OCI-LY3 (cell line): Measurements from ENCODE around the gene RAX2.
A peak's percentile ranks its signal among the peaks of the same experiment; 100 is the strongest.
"Not testable (repeated sequence)": the region's sequence is repeated elsewhere in the genome, so short reads cannot be mapped to it uniquely, and the experiment has no call there.

ENCODE experiments used
- H2AFZ ChIP-seq: fragments of 200-600, 300-600 bp; shearing (Covaris generic); 2 replicates; pipeline ENCODE4 v1.6.0; 2014; ENCODE audit warnings: antibody characterized with exemption, low read depth, low read length
- H3K27ac ChIP-seq: fragments of 200-600, 300-600 bp; sonication (generic); 2 replicates; pipeline ENCODE4 v1.5.1; 2014; ENCODE audit warnings: mild to moderate bottlenecking, low read length, moderate library complexity, mixed read lengths
- H3K27me3 ChIP-seq: fragments of 200-600, 300-600 bp; sonication (generic); 2 replicates; pipeline ENCODE4 v1.6.1; 2014; ENCODE audit warnings: low read depth, low read length, mixed read lengths
- H3K36me3 ChIP-seq: fragments of 200-600, 300-600 bp; sonication (generic); replicated peaks from 2 replicates; pipeline ENCODE3; 2014; ENCODE audit warnings: low read depth, low read length, mixed read lengths
- H3K4me1 ChIP-seq: fragments of 300-600, 200-600 bp; sonication (generic); 2 replicates; pipeline ENCODE4 v1.6.1; 2014; ENCODE audit warnings: low read length, mixed read lengths
- H3K4me2 ChIP-seq: fragments of 200-600, 300-600 bp; sonication (generic); 2 replicates; pipeline ENCODE4 v1.6.1; 2014; ENCODE audit warnings: low read length, mixed read lengths
- H3K4me3 ChIP-seq: fragments of 300-600, 200-600 bp; sonication (generic); 2 replicates; pipeline ENCODE4 v1.5.1; 2014; ENCODE audit warnings: antibody characterized with exemption, mild to moderate bottlenecking, low read length, moderate library complexity
- H3K79me2 ChIP-seq: fragments of 300-600, 200-600 bp; shearing (Covaris generic); 2 replicates; pipeline ENCODE4 v1.6.1; 2014; ENCODE audit warnings: mild to moderate bottlenecking, low read length, mixed read lengths
- H3K9ac ChIP-seq: fragments of 300-600, 200-600 bp; shearing (Covaris generic); 2 replicates; pipeline ENCODE4 v1.6.0; 2014; ENCODE audit warnings: mild to moderate bottlenecking, low read length, moderate library complexity
- H3K9me3 ChIP-seq: fragments of 200-600, 300-600 bp; shearing (Covaris generic); 2 replicates; pipeline ENCODE4 v1.6.1; 2014; ENCODE audit warnings: low read length, mixed read lengths; ENCODE audit not compliant: insufficient read depth
- H4K20me1 ChIP-seq: fragments of 200-600, 300-600 bp; sonication (generic); 2 replicates; pipeline ENCODE4 v1.6.1; 2016; ENCODE audit warnings: low read length, mixed read lengths; ENCODE audit not compliant: insufficient read depth
- CTCF ChIP-seq: fragments of 200-600, 300-600 bp; sonication (generic); IDR thresholded peaks from 2 replicates; pipeline ENCODE4 v1.5.1; 2014; ENCODE audit warnings: antibody characterized with exemption, low read length, low read depth
- EZH2phosphoT487 ChIP-seq: fragments of 200-600 bp; shearing (Covaris generic); IDR thresholded peaks from 2 replicates; pipeline ENCODE4 v1.6.1; 2018; ENCODE audit warnings: antibody characterized with exemption, mixed run types, low read depth

Gene RAX2

GRCh38 chr19:3760871-3761361 lies 11.1 kb downstream of the RAX2 start:
- peak overlapping the region; percentile 70 for H3K27ac ChIP-seq
- H3K27me3 ChIP-seq = no peaks in the 10 kb centered on the region
- TF ChIP-seq EZH2phosphoT487 = no peak
- TF ChIP-seq CTCF = no peak
- H3K36me3 ChIP-seq = peaks cover 13% of the 10 kb centered on the region
- peak overlapping the region; percentile 84 for H3K4me2 ChIP-seq
- H3K79me2 ChIP-seq = peaks cover 38% of the 10 kb centered on the region
- no peaks in the 10 kb centered on the region for H3K9me3 ChIP-seq
- peak overlapping the region; percentile 97 for H3K9ac ChIP-seq
- H2AFZ ChIP-seq = peak overlapping the region; percentile 48
- H4K20me1 ChIP-seq = no peaks in the 10 kb centered on the region
- peak overlapping the region; percentile 96 for H3K4me3 ChIP-seq
- H3K4me1 ChIP-seq = peaks cover 7% of the 10 kb centered on the region

- peaks cover 7% of the 10 kb centered on the region for H3K4me1 ChIP-seq
- TF ChIP-seq CTCF (no peak), EZH2phosphoT487 (no peak)
- H3K9ac ChIP-seq = no peak overlapping the region
- H3K27ac ChIP-seq = no peak overlapping the region
- peaks cover 13% of the 10 kb centered on the region for H3K36me3 ChIP-seq
- peaks cover 41% of the 10 kb centered on the region for H3K79me2 ChIP-seq
- H2AFZ ChIP-seq = no peak overlapping the region
- no peaks in the 10 kb centered on the region for H4K20me1 ChIP-seq
- no peak overlapping the region for H3K4me2 ChIP-seq
- no peak overlapping the region for H3K4me3 ChIP-seq
- H3K27me3 ChIP-seq = no peaks in the 10 kb centered on the region
- H3K9me3 ChIP-seq = no peaks in the 10 kb centered on the region
Observed at GRCh38 chr19:3759482-3760254, 12.4 kb downstream of the RAX2 start.

- H3K9ac ChIP-seq, H4K20me1 ChIP-seq, H3K27me3 ChIP-seq, H3K27ac ChIP-seq, H2AFZ ChIP-seq, H3K4me1 ChIP-seq, H3K4me3 ChIP-seq, H3K9me3 ChIP-seq, H3K4me2 ChIP-seq: not testable (repeated sequence)
- Histone ChIP-seq H3K36me3 (peaks cover 16% of the 10 kb centered on the region), H3K79me2 (peaks cover 37% of the 10 kb centered on the region)
Observed at GRCh38 chr19:3758297-3758696, 13.7 kb downstream of the RAX2 start.

DNA sequence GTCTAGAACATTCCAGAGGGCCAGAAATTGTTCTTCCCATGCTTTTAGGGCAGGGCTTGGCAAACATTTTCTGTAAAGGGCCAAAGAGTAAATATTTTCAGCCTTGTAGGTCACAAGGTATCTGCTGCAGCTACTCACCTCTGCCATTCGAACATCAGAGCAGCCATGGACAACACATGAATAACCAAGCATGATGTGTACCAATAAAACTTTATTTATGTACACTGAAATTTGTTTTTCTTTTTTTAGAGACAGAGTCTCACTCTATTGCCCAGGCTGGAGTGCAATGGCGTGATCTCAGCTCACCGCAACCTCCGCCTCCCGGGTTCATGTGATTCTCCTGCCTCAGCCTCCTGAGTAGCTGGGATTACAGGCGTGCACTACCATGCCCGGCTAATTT lies 14.3 kb downstream of the RAX2 start:
- H3K9me3 ChIP-seq, H3K27ac ChIP-seq, H3K9ac ChIP-seq, H4K20me1 ChIP-seq, H3K27me3 ChIP-seq, H3K4me1 ChIP-seq, H3K4me2 ChIP-seq, H2AFZ ChIP-seq, H3K4me3 ChIP-seq: not testable (repeated sequence)
- H3K79me2 ChIP-seq = peaks cover 35% of the 10 kb centered on the region
- peaks cover 16% of the 10 kb centered on the region for H3K36me3 ChIP-seq

- Histone ChIP-seq H3K4me2 (no peak overlapping the region), H3K27me3 (no peaks in the 10 kb centered on the region), H3K27ac (no peak overlapping the region), H3K36me3 (peaks cover 19% of the 10 kb centered on the region), H2AFZ (no peak overlapping the region), H3K9me3 (no peaks in the 10 kb centered on the region), H4K20me1 (no peaks in the 10 kb centered on the region; the same call in 1 of the 2 replicates), H3K9ac (no peak overlapping the region), H3K4me3 (no peak overlapping the region), H3K4me1 (no peaks in the 10 kb centered on the region), H3K79me2 (peaks cover 8% of the 10 kb centered on the region; the same call in 1 of the 2 replicates)
- TF ChIP-seq EZH2phosphoT487 (no peak), CTCF (no peak)
Observed at GRCh38 chr19:3753631-3754410, 18.2 kb downstream of the RAX2 start.
